ENCODE data around the gene USP3. TPM values are rescaled to one million over a fixed set of nuclear protein-coding genes. Genes with fewer than 3 reads are reported as not detected.

USP3 gene
- total RNA-seq, 1 donor from 2014 or later = 17.2 TPM

DNA sequence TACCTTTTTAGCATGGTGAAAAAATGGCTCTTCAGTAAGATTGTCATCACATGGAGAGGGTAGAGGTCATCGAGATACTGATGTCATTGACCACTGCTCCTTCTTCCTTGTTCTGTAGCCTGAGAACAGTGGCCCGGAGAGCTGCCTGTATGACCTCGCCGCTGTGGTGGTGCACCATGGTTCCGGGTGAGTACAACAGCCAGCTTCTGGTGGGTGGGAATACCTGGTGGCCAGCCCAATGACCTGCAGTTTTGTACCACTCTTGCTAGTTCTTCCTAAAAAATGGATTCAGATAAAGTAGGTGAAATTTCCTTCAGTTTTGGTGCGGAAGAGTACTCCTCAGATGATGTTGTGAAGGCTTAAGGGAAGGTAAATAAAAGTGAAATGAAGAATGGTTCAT, 84.4 kb downstream of the USP3 start:
- Histone ChIP-seq H3K4me1 (peaks cover 3% of the 10 kb centered on the region), H3K27ac (replicated peaks) (no peak overlapping the region), H3K36me3 (peaks cover 81% of the 10 kb centered on the region), H3K9me3 (replicated peaks) (peaks cover 7% of the 10 kb centered on the region), H3K4me3 (no peak overlapping the region), H3K27me3 (ENCODE audit: low read depth) (no peaks in the 10 kb centered on the region)
- intact Hi-C loops (cut with micrococcal nuclease) = no loop called here
- TF ChIP-seq, protein P1, sequence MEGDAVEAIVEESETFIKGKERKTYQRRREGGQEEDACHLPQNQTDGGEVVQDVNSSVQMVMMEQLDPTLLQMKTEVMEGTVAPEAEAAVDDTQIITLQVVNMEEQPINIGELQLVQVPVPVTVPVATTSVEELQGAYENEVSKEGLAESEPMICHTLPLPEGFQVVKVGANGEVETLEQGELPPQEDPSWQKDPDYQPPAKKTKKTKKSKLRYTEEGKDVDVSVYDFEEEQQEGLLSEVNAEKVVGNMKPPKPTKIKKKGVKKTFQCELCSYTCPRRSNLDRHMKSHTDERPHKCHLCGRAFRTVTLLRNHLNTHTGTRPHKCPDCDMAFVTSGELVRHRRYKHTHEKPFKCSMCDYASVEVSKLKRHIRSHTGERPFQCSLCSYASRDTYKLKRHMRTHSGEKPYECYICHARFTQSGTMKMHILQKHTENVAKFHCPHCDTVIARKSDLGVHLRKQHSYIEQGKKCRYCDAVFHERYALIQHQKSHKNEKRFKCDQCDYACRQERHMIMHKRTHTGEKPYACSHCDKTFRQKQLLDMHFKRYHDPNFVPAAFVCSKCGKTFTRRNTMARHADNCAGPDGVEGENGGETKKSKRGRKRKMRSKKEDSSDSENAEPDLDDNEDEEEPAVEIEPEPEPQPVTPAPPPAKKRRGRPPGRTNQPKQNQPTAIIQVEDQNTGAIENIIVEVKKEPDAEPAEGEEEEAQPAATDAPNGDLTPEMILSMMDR (IDR thresholded peaks at IDR 0.05; ENCODE audit: borderline replicate concordance) = no peak
- DNase-seq = no peak

DNA sequence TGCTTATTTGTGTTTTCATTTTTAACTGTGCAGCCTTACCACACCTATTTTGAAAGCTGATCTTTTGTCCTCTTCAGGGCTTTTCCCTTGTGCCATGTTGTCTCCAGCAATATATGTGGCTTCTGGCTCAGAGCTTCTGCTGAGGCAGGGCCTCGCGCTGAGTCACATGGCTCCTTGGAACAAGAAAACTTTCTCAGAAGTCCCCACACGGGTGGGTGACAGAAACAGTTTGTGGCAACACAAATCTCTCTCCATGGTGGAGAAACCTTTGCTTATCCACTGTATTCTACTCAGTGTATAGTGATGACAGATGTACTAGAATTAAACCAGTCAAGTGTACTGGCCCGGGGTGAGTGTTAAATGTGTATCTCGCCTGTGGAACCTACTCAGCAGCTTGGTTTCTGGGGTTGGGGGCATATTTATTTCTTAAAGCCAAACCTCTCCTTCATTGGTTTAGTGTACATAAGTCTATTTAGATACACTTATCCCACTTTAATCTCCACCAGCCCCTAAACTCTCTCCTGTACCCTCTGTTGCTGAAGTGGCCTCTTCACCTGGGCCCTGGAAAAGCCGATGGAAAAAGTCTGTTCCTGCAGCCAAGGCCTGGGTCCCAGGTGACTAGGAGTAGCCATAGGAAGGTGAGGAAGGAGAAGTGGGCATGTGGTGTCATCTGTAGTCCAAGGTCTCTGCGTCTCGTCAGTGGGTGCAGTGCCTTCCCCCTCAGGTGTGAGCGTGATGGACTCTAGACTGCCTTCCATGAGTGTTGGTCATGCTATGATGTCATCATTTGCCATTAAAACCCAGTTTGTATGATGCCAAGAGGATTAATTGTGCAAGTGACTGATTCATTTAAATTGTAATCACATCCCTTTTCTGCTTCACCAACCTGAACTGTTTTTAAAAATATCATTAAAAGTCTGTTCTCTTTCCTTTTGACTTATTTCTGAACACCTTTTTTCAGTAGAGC, 89.6 kb downstream of the USP3 start:
- Histone ChIP-seq H3K4me1 (peaks cover 53% of the 10 kb centered on the region), H3K36me3 (peaks cover 41% of the 10 kb centered on the region), H3K4me3 (no peak overlapping the region), H3K27me3 (ENCODE audit: low read depth) (no peaks in the 10 kb centered on the region), H3K9me3 (replicated peaks) (no peaks in the 10 kb centered on the region), H3K27ac (replicated peaks) (peak overlapping the region; percentile 7)
- DNase-seq = no peak
- TF ChIP-seq, protein P1 (IDR thresholded peaks at IDR 0.05; ENCODE audit: borderline replicate concordance) = no peak
- intact Hi-C loops (cut with micrococcal nuclease) = no loop called here

DNA sequence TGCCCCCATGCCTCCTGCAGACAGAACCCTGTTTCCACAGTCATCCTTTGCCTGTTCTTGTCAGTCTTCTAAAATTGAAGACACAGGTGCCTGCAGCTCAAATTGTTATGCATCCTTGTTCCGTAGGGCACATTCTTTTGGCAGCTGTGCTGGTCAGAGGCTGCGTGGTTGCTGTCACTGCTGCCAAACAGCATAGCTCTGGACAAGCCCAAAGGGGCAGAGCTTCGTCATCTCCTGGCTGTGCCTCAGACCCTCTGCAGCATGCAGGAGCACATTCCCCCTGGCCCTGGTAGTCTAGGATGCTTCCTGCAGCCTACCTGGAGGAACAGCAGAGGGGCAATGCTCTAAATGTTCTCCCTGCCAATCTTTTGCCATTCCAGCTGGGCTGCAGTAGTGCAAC, 90.7 kb downstream of the USP3 start:
- no peak overlapping the region for H3K4me3 ChIP-seq
- peak overlapping the region; percentile 93 for H3K27ac ChIP-seq (replicated peaks)
- peaks cover 30% of the 10 kb centered on the region for H3K36me3 ChIP-seq
- TF ChIP-seq, protein P1 (IDR thresholded peaks at IDR 0.05; ENCODE audit: borderline replicate concordance) = no peak
- peaks cover 64% of the 10 kb centered on the region for H3K4me1 ChIP-seq
- no peaks in the 10 kb centered on the region for H3K27me3 ChIP-seq (ENCODE audit: low read depth)
- intact Hi-C loops (cut with micrococcal nuclease) = no loop called here
- DNase-seq = peak; percentile 45
- no peaks in the 10 kb centered on the region for H3K9me3 ChIP-seq (replicated peaks)

DNA sequence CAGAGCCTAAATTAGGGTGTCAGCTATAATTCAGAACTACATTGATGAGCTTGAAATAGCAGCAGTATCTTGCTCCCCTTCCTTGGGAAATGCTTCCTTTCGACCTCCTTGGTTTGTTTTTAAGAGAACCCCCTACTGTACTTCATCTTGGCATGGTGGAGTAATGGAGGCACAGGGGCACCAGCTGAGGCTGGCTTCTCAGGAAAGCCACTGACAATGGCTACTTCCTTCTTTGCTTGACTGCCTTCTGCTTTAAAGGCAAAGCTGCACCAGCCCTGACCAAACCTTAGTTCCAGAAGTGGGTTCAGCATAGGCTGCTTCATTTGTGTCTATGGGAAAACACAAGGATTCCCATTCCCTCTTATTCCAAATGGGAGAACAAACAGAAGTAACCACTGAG, 91.3 kb downstream of the USP3 start:
- no peaks in the 10 kb centered on the region for H3K27me3 ChIP-seq (ENCODE audit: low read depth)
- DNase-seq = no peak
- intact Hi-C loops (cut with micrococcal nuclease) = no loop called here
- TF ChIP-seq, protein P1 (IDR thresholded peaks at IDR 0.05; ENCODE audit: borderline replicate concordance) = no peak
- H3K4me3 ChIP-seq = no peak overlapping the region
- H3K27ac ChIP-seq (replicated peaks) = peak overlapping the region; percentile 93
- H3K9me3 ChIP-seq (replicated peaks) = no peaks in the 10 kb centered on the region
- peaks cover 24% of the 10 kb centered on the region for H3K36me3 ChIP-seq
- H3K4me1 ChIP-seq = peaks cover 70% of the 10 kb centered on the region

DNA sequence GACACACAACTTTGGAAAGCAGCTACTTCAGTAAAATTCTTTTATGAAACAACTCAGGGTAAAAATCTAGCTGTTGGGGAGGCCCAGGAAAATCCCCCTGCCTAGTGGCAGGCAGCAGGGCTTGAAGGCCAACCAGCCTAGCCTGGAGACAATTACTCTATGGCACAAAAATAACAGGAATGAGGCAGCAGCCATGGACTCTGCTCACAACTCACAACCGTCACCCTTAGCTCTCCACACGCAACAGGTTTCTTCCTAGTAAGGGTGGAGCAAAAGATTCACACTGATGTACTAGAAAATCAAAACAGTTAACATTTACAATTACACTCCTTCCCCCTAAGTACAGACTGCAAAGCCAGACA, 92.3 kb downstream of the USP3 start:
- peak overlapping the region; percentile 93 for H3K27ac ChIP-seq (replicated peaks)
- intact Hi-C loops (cut with micrococcal nuclease) = no loop called here
- peaks cover 78% of the 10 kb centered on the region for H3K4me1 ChIP-seq
- peak overlapping the region; percentile 81 for H3K4me3 ChIP-seq
- no peaks in the 10 kb centered on the region for H3K27me3 ChIP-seq (ENCODE audit: low read depth)
- no peak for DNase-seq
- peaks cover 14% of the 10 kb centered on the region for H3K36me3 ChIP-seq
- H3K9me3 ChIP-seq (replicated peaks) = no peaks in the 10 kb centered on the region
- TF ChIP-seq, protein P1 (IDR thresholded peaks at IDR 0.05; ENCODE audit: borderline replicate concordance) = no peak

Measured in left ventricle myocardium inferior (tissue), 1 donor.